ENCODE measurements around the gene C9orf43. TPM values are rescaled to one million over a fixed set of nuclear protein-coding genes. Genes with fewer than 3 reads are reported as not detected.

The C9orf43 gene
- total RNA-seq, 1 donor from 2014 or later, result 0.35 TPM

- Histone ChIP-seq H3K27ac (no peak overlapping the region), H3K4me1 (no peaks in the 10 kb centered on the region), H3K27me3 (ENCODE audit: low read depth) (no peaks in the 10 kb centered on the region), H3K4me3 (no peak overlapping the region), H3K36me3 (no peaks in the 10 kb centered on the region), H3K9me3 (no peaks in the 10 kb centered on the region)
- TF ChIP-seq, protein P1, sequence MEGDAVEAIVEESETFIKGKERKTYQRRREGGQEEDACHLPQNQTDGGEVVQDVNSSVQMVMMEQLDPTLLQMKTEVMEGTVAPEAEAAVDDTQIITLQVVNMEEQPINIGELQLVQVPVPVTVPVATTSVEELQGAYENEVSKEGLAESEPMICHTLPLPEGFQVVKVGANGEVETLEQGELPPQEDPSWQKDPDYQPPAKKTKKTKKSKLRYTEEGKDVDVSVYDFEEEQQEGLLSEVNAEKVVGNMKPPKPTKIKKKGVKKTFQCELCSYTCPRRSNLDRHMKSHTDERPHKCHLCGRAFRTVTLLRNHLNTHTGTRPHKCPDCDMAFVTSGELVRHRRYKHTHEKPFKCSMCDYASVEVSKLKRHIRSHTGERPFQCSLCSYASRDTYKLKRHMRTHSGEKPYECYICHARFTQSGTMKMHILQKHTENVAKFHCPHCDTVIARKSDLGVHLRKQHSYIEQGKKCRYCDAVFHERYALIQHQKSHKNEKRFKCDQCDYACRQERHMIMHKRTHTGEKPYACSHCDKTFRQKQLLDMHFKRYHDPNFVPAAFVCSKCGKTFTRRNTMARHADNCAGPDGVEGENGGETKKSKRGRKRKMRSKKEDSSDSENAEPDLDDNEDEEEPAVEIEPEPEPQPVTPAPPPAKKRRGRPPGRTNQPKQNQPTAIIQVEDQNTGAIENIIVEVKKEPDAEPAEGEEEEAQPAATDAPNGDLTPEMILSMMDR (IDR thresholded peaks at IDR 0.05), result no peak
- intact Hi-C loops (cut with DNase I), result no loop called here
- DNase-seq (no peak), ATAC-seq (no peak)
These were observed 64.5 kb downstream of the C9orf43 start for GRCh38 chr9:113475031-113475430.

DNA sequence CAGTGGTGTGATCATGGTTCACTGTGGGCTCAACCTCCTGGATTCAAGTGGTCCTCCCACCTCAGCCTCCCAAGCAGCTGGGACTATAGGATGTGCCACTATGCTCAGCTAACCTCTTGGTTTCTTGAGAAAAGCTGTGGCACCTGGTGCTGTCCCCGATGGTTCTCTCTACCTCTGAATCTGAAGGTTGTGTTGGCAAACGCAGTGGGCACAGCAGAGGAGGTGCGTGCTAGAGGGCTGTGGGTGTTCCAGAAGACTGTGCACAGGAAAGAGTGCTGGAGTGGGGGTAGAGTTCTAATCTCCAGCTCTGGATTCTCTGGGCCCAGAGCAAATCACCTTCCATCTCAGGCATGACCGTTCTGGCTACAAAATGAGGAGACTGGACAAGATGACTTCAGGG lies 65.4 kb downstream of the C9orf43 start:
- no peak for DNase-seq
- H3K27ac ChIP-seq, result no peak overlapping the region

DNA sequence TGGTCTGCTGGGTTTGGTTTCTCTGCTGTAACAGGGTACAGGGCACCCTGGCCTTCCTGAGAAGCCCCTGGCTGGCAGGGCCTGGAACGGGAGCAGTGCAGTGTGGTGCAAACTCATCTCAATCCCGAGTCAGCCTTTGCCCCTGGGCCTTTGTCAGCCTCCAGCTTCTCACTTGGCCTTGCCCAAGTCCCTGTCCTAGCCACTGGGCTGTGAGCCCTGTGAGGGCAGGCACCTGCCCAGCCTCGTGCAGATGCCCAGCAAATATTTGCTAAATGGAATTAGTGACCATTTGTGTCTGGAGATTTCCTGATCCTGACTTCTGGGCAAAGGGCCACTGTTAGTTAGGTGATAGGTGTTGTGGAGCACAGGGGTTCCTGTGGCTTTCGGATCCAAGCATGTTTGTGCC lies 66.0 kb downstream of the C9orf43 start:
- no peak for ATAC-seq
- DNase-seq, result no peak
- Histone ChIP-seq H3K9me3 (no peaks in the 10 kb centered on the region), H3K4me3 (no peak overlapping the region), H3K27me3 (ENCODE audit: low read depth) (no peaks in the 10 kb centered on the region), H3K4me1 (no peaks in the 10 kb centered on the region), H3K36me3 (no peaks in the 10 kb centered on the region), H3K27ac (no peak overlapping the region)
- TF ChIP-seq, protein P1 (IDR thresholded peaks at IDR 0.05), result no peak
- intact Hi-C loops (cut with DNase I), result no loop called here

More for the DNA sequence above, 65.4 kb downstream of the C9orf43 start:
- H3K9me3 ChIP-seq, result no peaks in the 10 kb centered on the region
- no peaks in the 10 kb centered on the region for H3K27me3 ChIP-seq (ENCODE audit: low read depth)
- no peaks in the 10 kb centered on the region for H3K4me1 ChIP-seq
- H3K4me3 ChIP-seq, result no peak overlapping the region
- no peak for ATAC-seq
- H3K36me3 ChIP-seq, result no peaks in the 10 kb centered on the region
- TF ChIP-seq, protein P1 (IDR thresholded peaks at IDR 0.05), result no peak
- intact Hi-C loops (cut with DNase I), result no loop called here

- Histone ChIP-seq H3K4me3 (no peak overlapping the region), H3K27ac (no peak overlapping the region), H3K36me3 (no peaks in the 10 kb centered on the region), H3K4me1 (no peaks in the 10 kb centered on the region), H3K27me3 (ENCODE audit: low read depth) (no peaks in the 10 kb centered on the region), H3K9me3 (no peaks in the 10 kb centered on the region)
- no peak for DNase-seq
- intact Hi-C loops (cut with DNase I), result no loop called here
- TF ChIP-seq, protein P1 (IDR thresholded peaks at IDR 0.05), result no peak
- no peak for ATAC-seq
These were observed 66.5 kb downstream of the C9orf43 start for GRCh38 chr9:113477058-113477457.

DNA sequence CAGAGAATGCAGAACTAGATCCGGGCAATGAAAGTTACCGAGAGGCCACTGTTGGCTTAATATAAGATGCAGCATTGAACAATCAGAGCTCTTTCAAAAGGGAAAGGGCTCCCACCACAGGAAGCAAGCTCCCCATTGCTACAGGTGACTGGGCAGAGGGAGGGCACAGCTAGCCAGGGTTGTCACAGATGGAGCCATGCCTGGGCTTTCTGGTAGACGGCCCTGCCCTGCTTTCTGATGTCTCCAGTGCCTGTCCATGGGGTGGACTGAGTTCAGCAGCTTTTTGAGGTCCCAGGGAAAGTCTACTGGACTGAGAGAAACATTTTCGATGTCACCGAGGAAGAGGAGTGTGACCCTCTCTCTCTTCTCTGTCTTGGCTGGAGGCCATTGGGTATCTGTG lies 67.1 kb downstream of the C9orf43 start:
- DNase-seq (no peak), ATAC-seq (no peak)
- TF ChIP-seq, protein P1 (IDR thresholded peaks at IDR 0.05), result no peak
- Histone ChIP-seq H3K36me3 (no peaks in the 10 kb centered on the region), H3K27ac (no peak overlapping the region), H3K4me1 (no peaks in the 10 kb centered on the region), H3K27me3 (ENCODE audit: low read depth) (no peaks in the 10 kb centered on the region), H3K9me3 (no peaks in the 10 kb centered on the region), H3K4me3 (no peak overlapping the region)
- intact Hi-C loops (cut with DNase I), result no loop called here

GRCh38 chr9:113479174-113479621 lies 68.7 kb downstream of the C9orf43 start:
- Histone ChIP-seq H3K4me1 (peaks cover 9% of the 10 kb centered on the region), H3K27ac (no peak overlapping the region), H3K27me3 (ENCODE audit: low read depth) (no peaks in the 10 kb centered on the region), H3K9me3 (no peaks in the 10 kb centered on the region), H3K4me3 (no peak overlapping the region), H3K36me3 (no peaks in the 10 kb centered on the region)
- DNase-seq, result no peak
- TF ChIP-seq, protein P1 (IDR thresholded peaks at IDR 0.05), result no peak
- ATAC-seq, result no peak
- intact Hi-C loops (cut with DNase I), result no loop called here

Data from lower lobe of right lung (tissue), 2 donors.